HG03135 (cell line): Measurements from ENCODE around the gene OR10K2.
"Not testable (repeated sequence)": the region's sequence is repeated elsewhere in the genome, so short reads cannot be mapped to it uniquely, and the experiment has no call there.

Experiments
- ATAC-seq: cut with Tn5 transposase; IDR thresholded peaks from one replicate; pipeline ENCODE4 v1.9.1; 2021; ENCODE audit warnings: mild to moderate bottlenecking, moderate library complexity; ENCODE audit not compliant: unreplicated experiment

The OR10K2 gene, protein sequence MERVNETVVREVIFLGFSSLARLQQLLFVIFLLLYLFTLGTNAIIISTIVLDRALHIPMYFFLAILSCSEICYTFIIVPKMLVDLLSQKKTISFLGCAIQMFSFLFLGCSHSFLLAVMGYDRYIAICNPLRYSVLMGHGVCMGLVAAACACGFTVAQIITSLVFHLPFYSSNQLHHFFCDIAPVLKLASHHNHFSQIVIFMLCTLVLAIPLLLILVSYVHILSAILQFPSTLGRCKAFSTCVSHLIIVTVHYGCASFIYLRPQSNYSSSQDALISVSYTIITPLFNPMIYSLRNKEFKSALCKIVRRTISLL

DNA sequence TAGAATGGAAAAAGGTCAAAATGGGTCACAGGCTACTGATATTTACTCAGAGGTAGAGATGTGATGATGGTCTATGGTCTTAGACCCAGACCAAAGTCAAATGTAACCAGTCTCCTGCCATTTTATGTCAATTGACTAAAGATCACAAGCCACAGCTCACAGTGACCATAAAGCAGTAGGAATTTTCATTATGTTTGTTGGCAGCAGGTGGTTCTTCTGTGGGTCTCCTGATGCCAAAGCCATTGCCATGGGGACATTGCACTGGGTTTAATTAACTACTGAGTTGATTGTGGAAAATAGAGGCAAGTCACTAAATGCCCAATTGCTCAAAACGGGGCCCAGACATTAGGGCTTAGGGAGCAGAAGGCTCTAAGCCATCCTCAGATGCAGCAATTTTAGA lies at the start of gene OR10K2:
Gene OR10K2 (minus strand): TSS at position 101 of the 400 bp plus-strand sequence. CDS start 5,371 bp downstream, outside the sequence.
- ATAC-seq = no peak

DNA sequence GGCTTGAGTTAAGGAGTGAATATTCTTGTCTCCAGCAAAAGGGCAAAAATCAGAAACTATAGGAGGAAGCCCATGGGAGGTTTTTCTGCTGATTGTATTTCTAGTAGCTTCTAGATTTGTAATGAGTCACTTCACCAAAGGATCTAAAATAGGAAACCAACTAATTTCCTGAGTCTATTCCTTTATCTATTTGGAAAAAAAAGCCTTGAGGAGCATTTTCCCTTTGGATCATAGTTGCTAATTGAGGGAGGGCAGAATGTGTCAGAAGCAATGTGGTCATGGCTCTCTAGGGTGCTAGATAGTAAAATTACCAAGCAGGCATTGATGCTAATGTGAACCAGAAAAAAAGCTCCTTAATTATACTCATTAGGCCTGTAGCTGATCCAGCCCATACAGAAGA lies 45.9 kb upstream of the OR10K2 start, which contains the start of gene OR10R2:
Gene OR10R2 (plus strand): TSS at position 301 of the 400 bp plus-strand sequence. CDS start 106 bp downstream, outside the sequence.
- ATAC-seq = no peak

DNA sequence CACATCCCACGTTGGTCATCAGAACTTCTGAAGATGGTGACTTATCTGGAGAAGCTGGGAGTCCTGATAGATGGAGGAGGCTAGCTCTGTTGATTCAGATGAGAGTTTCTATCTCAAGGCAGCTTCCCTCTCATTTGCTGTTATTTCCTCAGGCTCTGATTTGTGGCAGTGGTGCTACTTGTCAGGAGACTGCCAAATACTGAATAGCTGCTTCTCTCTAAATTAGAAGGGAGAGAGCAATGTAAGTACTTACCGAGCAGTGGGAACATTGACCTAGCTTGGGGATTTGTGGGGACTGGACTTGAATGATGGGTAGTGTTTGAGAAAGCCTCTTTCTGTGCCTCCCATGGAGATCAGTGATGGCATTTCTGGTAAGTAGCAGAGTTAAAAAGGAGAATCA lies 35.5 kb upstream of the OR10K2 start, which contains the start of gene OR10K1:
Gene OR10K1 (plus strand): TSS at position 301 of the 400 bp plus-strand sequence. CDS start 3,728 bp downstream, outside the sequence.
- no peak for ATAC-seq

DNA sequence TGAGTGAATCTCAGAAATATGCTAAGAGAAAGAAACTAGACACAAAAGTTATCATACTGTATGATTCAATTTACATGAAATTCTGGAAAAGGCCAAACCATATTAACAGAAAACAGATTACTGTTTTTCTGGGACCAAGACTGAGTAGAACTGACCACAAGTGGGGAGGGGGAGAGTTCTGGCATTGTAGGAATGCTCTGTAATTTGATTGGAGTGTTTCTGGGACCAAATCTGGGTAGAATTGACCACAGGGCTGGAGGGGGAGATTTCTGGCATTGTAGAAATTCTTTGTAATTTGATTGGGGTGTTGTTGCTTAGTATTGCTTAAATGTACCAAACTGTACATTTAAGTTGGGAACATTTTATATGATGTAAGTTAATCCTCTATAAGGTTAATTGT lies 32.2 kb upstream of the OR10K2 start:
- ATAC-seq = no peak

DNA sequence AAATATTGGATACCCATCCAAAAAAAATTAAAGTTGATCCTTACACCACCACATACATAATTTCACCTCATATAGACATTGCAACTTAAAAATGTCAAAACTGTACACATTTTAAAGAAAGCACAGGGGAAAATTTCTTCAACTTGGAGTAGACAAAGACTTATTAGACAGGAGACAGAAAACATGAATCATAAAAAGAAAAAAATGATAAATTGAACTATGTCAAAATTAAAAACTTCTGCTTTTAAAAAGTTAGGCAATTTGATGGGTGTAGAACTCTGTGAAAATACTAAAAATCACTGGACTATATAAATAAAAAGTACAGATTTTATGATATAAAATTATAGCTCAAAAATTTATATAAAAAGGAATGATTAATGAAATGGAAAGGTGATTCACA lies 31.2 kb upstream of the OR10K2 start:
- ATAC-seq = no peak

DNA sequence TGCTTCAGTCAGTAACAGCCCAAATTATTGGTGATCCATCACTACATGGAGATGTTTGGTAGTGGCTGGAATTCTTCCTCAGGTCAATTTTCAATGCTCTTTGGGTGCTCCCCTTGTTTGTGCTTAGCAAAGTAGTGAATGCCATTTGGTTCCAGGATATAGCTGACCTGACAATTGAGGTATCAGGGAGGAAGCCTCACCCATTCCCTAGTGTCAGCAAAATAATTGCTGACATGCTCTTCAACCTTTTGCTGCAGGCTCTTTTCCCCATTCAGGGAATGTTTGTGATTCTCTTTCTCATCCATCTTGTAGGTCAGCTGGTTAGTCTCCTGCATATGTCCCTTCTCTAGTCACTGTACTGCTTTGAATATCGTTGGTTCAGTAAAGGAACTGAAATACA lies 28.5 kb upstream of the OR10K2 start:
- ATAC-seq = no peak

DNA sequence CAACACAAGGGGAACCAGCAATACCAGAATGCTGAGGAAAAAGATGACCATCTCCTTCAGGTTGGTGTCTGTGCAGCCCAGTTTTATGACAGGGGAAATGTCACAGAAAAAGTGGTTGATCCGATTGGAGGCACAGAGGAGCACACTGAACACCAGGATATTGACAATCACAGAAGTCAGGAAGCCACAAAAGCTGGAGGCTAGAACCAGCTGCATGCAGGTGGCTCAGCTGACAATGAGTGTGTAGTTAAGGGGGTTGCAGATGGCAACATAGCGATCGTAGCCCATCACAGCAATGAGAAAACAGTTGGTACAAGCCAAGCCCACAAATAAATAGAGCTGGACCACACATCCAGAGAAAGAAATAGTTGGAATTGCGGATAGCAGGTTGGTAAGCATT lies 19.3 kb upstream of the OR10K2 start:
- no peak for ATAC-seq

DNA sequence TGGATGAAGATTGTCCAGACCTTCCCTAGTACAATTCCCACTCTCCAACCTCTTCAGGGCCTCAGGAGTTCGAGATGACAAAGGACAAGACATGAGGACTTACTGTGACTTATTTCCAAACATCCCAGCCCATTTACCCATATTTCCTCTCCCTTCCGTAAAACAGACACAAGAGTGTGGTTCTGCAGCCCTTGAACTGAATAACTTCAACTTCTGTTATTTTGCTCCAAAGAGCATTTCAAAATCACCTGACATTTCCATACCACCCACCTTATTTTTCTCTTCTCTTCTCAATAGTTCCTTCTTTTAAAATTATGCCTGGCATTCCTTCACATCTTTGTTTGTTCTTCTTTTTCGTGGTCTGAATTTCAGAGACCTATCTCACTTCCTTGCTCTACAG lies 8.7 kb upstream of the OR10K2 start:
- no peak for ATAC-seq

DNA sequence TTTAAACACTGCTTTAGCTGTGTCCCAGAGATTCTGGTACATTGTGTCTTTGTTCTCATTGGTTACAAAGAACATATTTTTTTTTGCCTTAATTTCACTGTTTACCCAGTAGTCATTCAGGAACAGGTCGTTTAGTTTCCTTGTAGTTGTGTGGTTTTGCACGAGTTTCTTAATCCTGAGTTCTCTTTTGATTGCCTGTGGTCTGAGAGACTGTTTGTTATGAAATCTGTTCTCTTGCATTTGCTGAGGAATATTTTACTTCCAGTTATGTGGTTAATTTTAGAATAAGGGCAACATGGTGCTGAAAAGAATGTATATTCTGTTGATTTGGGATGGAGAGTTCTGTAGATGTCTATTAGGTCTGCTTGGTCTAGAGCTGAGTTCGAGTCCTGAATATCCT lies 4.1 kb upstream of the OR10K2 start:
- ATAC-seq = not testable (repeated sequence)

DNA sequence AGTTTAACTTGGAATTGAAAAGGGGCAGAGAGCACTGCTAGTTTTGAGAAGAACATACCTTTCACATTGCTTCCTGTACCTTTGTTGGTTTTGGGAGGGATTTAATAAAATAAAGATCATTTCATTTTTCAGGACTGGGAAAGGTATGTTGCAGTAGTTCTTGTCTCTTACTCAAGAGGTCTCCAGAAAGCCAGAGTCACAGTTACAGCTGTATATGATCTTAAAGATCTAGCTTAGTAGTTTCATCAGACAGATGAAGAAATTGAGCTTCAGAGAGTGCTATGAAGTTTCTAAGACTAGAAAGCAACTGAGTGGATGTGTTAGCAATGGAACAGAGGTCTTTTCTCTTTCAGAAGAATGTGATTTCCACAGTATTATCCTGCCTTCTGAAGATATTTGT lies 1.0 kb downstream of the OR10K2 start:
- ATAC-seq = no peak

DNA sequence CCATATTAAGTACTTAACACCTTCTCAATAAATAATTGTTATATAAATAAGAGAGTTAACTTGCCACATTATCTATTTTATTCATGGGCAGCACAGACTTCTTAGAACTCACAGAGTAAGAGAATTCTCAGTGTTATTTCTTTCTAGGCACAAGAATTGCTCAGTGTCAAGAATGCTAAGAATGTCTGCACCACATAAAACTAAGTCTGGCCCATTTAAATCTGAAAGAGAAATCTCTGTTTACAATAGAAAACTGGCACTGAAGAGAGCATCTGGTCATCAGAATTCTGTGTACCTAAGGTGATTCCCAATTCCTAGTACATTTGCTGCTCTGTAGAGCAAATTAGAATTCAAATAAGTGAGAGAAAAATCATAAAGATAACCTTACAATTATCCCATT lies 3.8 kb downstream of the OR10K2 start:
- ATAC-seq = no peak

DNA sequence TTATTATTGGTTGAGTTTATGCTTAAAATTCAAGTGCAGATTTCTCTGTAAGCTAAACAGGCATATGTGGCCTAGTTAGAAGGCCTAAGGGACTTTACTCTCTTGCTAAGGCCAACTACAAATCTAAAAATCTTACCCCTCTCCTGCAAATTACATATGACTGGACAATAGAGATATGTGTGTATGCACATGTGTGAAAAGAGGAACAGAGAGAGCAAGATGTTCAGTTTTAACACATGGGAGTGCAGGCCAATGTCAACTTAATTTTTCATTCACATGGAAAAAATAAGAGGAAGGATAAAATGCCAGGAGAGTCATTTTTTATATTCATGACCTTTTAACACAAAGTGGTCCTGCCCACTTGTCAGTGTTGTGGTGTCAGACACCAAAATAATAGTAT lies 8.5 kb downstream of the OR10K2 start:
- no peak for ATAC-seq

DNA sequence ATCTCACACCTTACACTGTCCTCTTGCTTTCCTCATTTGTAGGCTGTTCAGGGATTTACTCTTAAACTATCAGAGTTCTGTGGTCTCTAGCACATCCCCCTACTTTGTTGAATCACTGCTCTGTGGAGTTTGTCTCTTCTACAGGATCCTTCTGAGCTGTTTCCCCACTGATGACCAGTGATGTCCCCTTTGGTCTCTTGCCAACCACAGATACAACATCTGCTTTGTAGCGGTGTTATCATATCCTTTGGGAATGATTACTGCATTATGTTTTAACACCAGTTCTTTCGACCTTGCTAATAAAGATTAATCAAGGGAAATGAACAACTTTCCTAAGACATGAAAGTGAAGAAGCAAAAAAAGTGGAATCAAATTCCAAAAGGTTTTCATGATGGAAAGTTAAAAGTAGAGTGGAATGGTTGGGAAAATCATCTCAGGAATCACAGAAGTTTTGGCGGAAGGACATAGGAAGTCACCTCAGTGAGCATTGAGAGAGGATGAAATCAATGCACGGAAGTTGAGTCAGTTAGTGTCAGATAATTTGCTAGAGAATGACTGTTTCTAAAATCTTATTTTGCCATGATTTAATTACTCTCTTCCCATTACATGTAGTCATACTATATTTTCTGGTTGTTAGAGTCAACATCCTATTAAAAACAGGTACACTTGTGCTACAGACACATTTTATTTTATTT lies 11.2 kb downstream of the OR10K2 start:
- no peak for ATAC-seq

DNA sequence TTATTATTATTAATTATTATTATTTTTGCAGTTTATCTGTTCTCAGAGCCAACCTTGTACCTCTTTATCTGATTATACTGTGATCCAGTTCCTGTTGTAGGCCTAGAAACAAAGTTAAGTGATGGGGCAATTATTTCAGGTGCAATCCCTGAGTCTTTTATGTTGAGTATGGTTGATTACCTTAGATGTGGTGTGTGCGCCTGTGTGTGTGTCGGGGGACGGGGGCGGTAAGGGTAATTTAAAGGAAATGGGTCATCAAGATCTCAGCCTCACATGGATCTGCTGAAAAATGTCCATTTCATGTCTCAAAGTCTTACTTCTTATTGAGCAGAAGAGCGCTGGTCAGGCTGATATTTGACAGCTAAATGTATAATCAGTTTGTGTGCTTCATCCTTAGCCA lies 18.9 kb downstream of the OR10K2 start:
- no peak for ATAC-seq

DNA sequence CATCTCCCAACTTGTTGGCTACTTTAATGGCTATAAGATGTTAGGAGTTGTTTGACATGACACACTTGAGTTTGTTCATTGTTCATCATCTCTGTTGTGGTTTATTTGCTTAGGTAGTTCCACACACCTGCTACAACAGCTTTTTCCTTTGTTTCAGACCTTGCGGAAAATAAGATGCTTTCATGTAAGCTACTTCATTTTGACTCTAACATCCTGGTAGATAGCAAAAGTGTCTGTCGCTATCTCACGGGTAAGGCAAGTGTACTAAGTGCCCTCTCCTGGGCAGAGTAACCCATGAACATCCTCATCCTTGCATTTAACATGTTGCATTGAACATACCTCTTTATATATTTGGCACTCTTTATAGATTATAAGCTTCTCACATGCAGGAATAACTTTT lies 25.2 kb downstream of the OR10K2 start:
- no peak for ATAC-seq

DNA sequence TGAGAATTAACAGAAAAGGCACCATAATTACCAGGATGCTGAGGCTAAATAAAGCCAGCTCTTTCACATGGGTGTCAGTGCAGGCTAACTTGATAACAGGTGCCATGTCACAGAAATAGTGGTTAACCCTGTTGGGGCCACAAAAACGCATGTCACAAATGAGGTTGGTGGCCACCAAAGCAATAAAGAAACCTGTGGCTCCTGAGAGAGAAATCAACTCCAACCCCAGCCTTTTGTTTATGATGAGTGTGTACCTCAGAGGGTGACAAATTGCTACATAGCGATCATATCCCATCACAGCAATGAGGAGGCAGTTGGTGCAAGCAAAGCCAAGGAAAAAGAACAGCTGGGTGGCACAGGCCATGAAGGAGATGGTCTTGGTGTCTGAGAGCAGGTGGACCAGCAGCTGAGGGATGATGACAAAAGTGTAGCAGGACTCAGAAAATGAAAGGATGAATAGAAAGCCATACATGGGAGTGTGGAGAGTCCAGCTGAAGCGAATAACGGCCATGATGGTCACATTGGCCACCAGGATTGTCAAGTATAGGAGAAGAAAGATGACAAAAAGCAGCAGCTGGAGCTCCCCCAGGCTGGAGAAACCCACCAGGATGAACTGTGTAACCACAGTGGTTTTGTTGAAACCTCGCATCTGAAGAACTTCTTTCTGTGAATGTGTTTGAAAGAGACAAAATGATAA lies 27.1 kb downstream of the OR10K2 start, which contains the start of gene OR10T2:
Gene OR10T2 (minus strand): TSS at position 649 of the 697 bp plus-strand sequence. CDS start 0 bp downstream, at position 649.
- no peak for ATAC-seq

DNA sequence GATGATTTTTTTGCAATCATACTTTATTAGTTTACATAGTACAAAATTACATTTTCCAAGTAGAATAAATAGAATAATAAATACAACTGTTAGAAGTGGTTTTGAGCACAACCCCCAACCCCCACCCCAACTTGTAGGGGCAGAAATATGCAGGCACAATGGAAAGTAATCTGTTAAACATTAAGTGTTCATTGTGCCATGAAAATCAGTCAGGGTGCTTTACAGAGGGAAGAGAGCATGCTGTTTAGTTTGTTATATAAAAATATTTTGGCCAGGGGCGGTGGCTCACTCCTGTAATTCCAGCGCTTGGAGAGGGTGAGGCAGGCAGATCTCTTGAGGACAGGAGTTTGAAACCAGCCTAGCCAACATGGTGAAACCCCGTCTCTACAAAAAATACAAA lies 29.4 kb downstream of the OR10K2 start:
- no peak for ATAC-seq

DNA sequence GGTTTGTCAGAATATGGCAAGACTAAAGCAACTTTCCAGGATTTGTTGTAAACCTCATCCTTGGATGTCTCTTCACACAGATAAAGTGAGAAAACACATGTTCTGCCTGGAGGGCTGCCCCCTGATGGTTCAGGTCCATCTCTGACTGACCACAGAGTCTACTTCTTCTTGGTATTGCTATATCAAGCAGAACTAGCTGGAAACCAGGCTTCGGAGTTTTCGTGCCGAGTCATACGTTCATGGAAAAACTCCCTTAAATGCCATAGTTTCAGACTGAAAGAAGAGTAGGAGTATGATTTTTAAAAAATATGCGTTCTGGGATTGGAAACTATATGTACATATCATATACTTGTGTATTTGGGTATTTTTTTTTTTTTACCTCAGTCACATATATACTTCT lies 32.6 kb downstream of the OR10K2 start:
- ATAC-seq = no peak

DNA sequence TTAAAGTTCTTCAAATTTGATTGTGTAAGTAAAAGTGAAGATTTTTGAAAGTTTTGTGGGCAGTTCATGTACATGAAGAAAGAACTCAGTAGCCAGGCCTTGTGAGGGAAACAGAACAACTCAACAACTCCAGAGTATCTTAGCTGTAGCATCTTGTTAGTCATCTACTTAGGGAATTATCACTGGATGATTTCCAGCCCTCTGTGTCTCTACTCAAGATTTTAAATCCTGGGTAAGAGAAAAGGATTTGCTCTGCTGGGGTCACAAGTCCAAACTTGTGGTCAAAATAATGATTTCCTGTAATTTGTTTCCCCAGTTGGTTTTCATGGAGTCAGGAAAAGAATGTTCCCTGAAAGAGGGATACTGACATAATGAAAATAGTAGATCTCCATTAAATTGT lies 34.9 kb downstream of the OR10K2 start:
- no peak for ATAC-seq

DNA sequence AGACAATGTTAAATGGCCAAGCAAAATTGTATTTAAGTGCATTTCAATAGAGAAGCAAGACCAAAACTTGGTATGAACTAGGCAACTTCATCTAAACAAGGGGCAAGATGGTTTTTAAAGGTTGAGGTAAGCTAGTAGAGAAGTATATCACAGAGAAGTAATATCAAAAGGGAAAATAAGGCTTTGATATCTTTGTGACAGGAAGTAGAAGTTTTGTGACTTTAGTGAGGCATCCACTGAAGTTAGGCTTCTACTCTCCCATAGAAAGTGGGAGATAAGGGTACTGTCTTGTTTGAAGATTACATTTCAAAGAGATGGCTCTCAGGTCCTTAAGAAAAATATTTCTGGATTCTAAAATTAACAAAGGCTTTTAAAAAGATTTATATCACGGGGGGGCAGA lies 35.7 kb downstream of the OR10K2 start:
- ATAC-seq = no peak

DNA sequence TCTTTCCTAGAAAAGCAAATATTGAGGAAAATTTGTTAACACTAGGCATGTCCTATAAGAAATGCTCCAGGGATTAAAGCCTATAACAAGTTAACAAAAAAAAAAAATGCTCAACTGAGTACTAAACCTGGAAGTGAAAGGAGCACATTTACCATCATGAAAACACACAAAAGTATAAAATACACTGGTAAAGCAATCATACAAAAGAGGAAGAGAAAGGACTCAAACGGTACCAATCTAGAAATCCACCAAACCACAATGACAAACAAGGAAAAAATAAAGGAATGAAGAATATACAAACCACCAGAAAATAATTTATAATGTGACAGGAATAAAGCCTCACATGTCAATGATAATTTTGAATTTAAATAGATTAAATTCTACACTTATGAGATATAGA lies 51.2 kb downstream of the OR10K2 start:
- ATAC-seq = no peak

DNA sequence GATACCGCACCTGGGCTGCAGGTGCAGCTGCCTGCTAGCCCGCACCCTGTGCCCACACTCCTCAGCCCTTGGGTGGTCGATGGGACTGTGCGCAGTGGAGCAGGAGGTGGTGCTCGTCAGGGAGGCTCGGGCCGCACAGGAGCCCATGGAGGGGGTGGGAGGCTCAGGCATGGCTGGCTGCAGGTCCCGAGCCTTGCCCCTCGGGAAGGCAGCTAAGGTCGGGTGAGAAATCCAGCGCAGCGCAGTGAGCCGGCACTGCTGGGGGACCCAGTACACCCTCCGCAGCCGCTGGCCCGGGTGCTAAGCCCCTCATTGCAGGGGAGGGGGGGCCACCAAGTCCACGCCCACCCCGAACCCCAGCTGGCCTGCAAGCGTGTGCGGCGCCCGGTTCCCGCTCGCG lies 51.9 kb downstream of the OR10K2 start:
- not testable (repeated sequence) for ATAC-seq
